Measurements from ENCODE around the gene CLPTM1.

DNA sequence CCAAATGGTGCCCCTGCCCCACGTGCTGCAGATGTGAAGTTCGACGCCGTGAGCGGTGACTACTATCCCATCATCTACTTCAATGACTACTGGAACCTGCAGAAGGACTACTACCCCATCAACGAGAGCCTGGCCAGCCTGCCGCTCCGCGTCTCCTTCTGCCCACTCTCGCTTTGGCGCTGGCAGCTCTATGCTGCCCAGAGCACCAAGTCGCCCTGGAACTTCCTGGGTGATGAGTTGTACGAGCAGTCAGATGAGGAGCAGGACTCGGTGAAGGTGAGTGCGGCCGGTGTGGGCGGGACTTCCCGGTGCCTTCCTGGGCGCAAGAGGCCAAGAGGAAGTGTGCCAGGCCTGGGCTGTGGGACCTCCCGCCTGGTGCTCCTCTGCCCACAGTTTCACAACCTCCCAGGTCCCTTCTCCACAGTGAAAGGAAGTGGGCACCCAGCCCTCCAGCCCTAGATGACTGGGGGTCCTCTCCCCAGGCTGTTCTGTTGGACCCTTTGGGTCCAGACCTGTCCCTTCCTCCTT, 32.0 kb downstream of the CLPTM1 start:
- TF ChIP-seq CTCF (IDR thresholded peaks at IDR 0.05) (no peak), POLR2A (IDR thresholded peaks at IDR 0.05) (no peak)

Measured in Peyer's patch (tissue), 4 donors.